Neuronal stem cell (in vitro differentiated cells): Measurements from ENCODE around the gene ARHGEF17.

Experiments
- DNase-seq: peaks from one replicate; pipeline ENCODE4 v3.0.0-alpha.2; 2013; ENCODE audit warnings: low spot score
- H2AFZ ChIP-seq: one replicate; pipeline ENCODE4 v1.6.1; 2013; ENCODE audit warnings: mild to moderate bottlenecking, low read length, inconsistent platforms
- H2AK5ac ChIP-seq: 2 replicates; pipeline ENCODE4 v1.6.1; 2013; ENCODE audit warnings: low read depth, mild to moderate bottlenecking, inconsistent platforms, low read length, moderate library complexity, mixed read lengths
- H2BK120ac ChIP-seq: 2 replicates; pipeline ENCODE4 v1.6.1; 2013; ENCODE audit warnings: low read depth, mild to moderate bottlenecking, inconsistent platforms, low read length, moderate library complexity, mixed read lengths
- H2BK12ac ChIP-seq: one replicate; pipeline ENCODE4 v1.6.1; 2013; ENCODE audit warnings: low read length, inconsistent platforms
- H2BK15ac ChIP-seq: 2 replicates; pipeline ENCODE4 v1.6.1; 2013; ENCODE audit warnings: mild to moderate bottlenecking, low read length, inconsistent platforms, mixed read lengths
- H2BK5ac ChIP-seq: one replicate; pipeline ENCODE4 v1.6.1; 2013; ENCODE audit warnings: inconsistent platforms, mild to moderate bottlenecking, low read length, moderate library complexity
- H3K14ac ChIP-seq: one replicate; pipeline ENCODE4 v1.6.1; 2013; ENCODE audit warnings: low read length, inconsistent platforms
- H3K18ac ChIP-seq: 2 replicates; pipeline ENCODE4 v1.6.1; 2013; ENCODE audit warnings: low read length, inconsistent platforms
- H3K23ac ChIP-seq: 2 replicates; pipeline ENCODE4 v1.6.1; 2013; ENCODE audit warnings: low read depth, mild to moderate bottlenecking, mixed read lengths, low read length, inconsistent platforms; ENCODE audit not compliant: poor library complexity
- H3K27ac ChIP-seq: replicated peaks from 3 replicates; pipeline ENCODE4 v1.5.1; 2013; ENCODE audit warnings: low read length, inconsistent platforms
- H3K27me3 ChIP-seq, 3 experiments: 2 replicates each; pipeline ENCODE4 v1.6.1; 2013; ENCODE audit warnings: low read length in 3 of 3, mild to moderate bottlenecking in 2 of 3, inconsistent platforms in 1 of 3, low read depth in 1 of 3, mixed read lengths in 1 of 3, moderate library complexity in 1 of 3; ENCODE audit not compliant: control insufficient read depth in 3 of 3, insufficient read depth in 3 of 3
- H3K36me3 ChIP-seq, 2 donors: replicated peaks in 1 of 2; 2 replicates each; pipeline ENCODE4 v1.6.1; 2013; ENCODE audit warnings: low read length in 2 of 2; ENCODE audit not compliant: control insufficient read depth in 2 of 2, insufficient read depth in 2 of 2
- H3K4ac ChIP-seq: 2 replicates; pipeline ENCODE4 v1.6.1; 2013; ENCODE audit warnings: inconsistent platforms, mild to moderate bottlenecking, low read length, moderate library complexity
- H3K4me1 ChIP-seq, 2 donors: 1 replicate in 1 of 2; 2 replicates in 1 of 2; pipeline ENCODE4 v1.6.1; 2013; ENCODE audit warnings: low read length in 2 of 2, low read depth in 1 of 2; ENCODE audit not compliant: control insufficient read depth in 2 of 2, insufficient read depth in 1 of 2
- H3K4me2 ChIP-seq: one replicate; pipeline ENCODE4 v1.6.1; 2013; ENCODE audit warnings: mild to moderate bottlenecking, low read length, inconsistent platforms; ENCODE audit not compliant: insufficient read depth, poor library complexity, severe bottlenecking
- H3K4me3 ChIP-seq, 2 donors: 2 replicates each; pipeline ENCODE4 v1.5.1; 2013; ENCODE audit warnings: low read length in 2 of 2, mild to moderate bottlenecking in 2 of 2, inconsistent platforms in 1 of 2, moderate library complexity in 1 of 2
- H3K79me1 ChIP-seq: one replicate; pipeline ENCODE4 v1.6.1; 2013; ENCODE audit warnings: low read depth, mild to moderate bottlenecking, inconsistent platforms, low read length, moderate library complexity
- H3K9ac ChIP-seq: one replicate; pipeline ENCODE4 v1.6.1; 2013; ENCODE audit warnings: mild to moderate bottlenecking, low read depth, low read length, inconsistent platforms; ENCODE audit not compliant: poor library complexity
- H3K9me3 ChIP-seq, 2 donors: replicated peaks in 1 of 2; 2 replicates each; pipeline versions ENCODE3 to v1.6.1; 2013; ENCODE audit warnings: low read length in 2 of 2, mild to moderate bottlenecking in 2 of 2, inconsistent platforms in 1 of 2, low read depth in 1 of 2, mixed read lengths in 1 of 2, moderate library complexity in 1 of 2; ENCODE audit not compliant: control insufficient read depth in 2 of 2, insufficient read depth in 1 of 2
- H4K8ac ChIP-seq: one replicate; pipeline ENCODE4 v1.6.1; 2013; ENCODE audit warnings: low read depth, mild to moderate bottlenecking, inconsistent platforms, low read length, moderate library complexity
- H4K91ac ChIP-seq: one replicate; pipeline ENCODE4 v1.6.1; 2013; ENCODE audit warnings: low read length, low read depth, mild to moderate bottlenecking, inconsistent platforms; ENCODE audit not compliant: poor library complexity
- WGBS, 2 donors: extraction: QIAGEN DNeasy Blood & Tissue Kit; methylation state at CpG; one replicate each; pipeline ENCODE4 v1.1.7; 2013; ENCODE audit warnings: missing lambda C conversion rate in 2 of 2, mixed read lengths in 1 of 2; ENCODE audit not compliant: insufficient read length in 2 of 2, insufficient replicate concordance in 1 of 2; ENCODE audit errors: extremely low coverage in 2 of 2; 5-methylcytosine and 5-hydroxymethylcytosine counted together

ARHGEF17 gene

DNA sequence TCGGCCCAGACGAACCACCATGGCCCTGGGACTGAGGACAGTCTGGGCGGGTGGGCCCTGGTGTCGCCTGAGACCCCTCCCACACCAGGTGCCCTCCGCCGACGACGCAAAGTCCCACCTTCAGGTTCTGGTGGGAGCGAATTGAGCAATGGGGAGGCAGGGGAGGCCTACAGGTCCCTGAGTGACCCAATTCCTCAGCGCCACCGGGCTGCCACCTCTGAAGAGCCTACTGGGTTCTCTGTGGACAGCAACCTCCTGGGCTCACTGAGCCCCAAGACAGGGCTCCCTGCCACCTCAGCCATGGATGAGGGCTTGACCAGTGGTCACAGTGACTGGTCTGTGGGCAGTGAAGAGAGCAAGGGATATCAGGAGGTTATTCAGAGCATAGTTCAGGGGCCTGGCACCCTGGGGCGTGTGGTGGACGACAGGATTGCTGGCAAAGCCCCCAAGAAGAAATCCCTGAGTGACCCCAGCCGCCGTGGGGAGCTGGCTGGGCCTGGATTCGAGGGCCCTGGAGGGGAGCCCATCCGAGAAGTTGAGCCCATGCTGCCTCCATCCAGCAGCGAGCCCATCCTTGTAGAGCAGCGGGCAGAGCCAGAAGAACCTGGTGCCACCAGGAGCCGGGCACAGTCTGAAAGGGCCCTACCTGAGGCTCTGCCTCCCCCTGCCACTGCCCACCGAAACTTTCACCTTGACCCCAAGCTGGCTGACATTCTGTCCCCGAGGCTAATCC is 2.8 kb downstream of the ARHGEF17 start:
- Histone ChIP-seq H3K18ac (peak overlapping the region; percentile 51), H3K4me2 (peak overlapping the region; percentile 21), H3K4me1 (peaks cover 46 to 65% of the 10 kb centered on the region in 2 donors), H2AK5ac (no peak overlapping the region), H4K8ac (no peak overlapping the region), H3K14ac (no peak overlapping the region), H3K9me3 (peaks cover 0 to 11% of the 10 kb centered on the region in 2 donors), H2BK120ac (no peak overlapping the region), H2BK5ac (peak overlapping the region; percentile 26), H3K27me3 (no peaks in the 10 kb centered on the region), H2AFZ (no peak overlapping the region), H3K9ac (peak overlapping the region; percentile 50), H4K91ac (no peak overlapping the region), H3K4me3 (peak overlapping the region; percentile 57 to 61), H3K23ac (peak overlapping the region; percentile 44), H3K79me1 (peaks cover 38% of the 10 kb centered on the region), H2BK15ac (no peak overlapping the region), H3K27ac (no peak overlapping the region), H2BK12ac (no peak overlapping the region), H3K36me3 (peaks cover 12 to 52% of the 10 kb centered on the region in 2 donors), H3K4ac (no peak overlapping the region)
- no peak for DNase-seq
- WGBS, 2 donors = no CpG with 5 or more reads among the region's 22 CpGs

DNA sequence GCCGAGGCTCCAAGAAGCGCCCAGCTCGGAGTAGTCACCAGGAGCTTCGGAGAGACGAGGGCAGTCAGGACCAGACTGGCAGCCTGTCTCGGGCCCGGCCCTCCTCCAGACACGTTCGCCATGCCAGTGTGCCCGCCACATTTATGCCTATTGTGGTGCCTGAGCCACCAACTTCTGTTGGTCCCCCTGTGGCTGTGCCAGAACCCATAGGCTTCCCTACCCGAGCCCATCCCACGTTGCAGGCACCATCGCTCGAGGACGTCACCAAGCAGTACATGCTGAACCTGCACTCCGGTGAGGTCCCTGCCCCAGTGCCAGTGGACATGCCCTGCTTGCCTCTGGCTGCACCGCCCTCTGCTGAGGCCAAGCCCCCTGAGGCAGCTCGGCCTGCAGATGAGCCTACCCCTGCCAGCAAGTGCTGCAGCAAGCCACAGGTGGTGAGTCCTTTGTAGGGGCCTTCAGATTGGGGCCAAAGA is 3.4 kb downstream of the ARHGEF17 start:
- no peak overlapping the region for H2BK5ac ChIP-seq
- no peak overlapping the region for H2BK120ac ChIP-seq
- H3K4me2 ChIP-seq = peak overlapping the region; percentile 59
- H2BK15ac ChIP-seq = no peak overlapping the region
- peak overlapping the region; percentile 61 for H3K14ac ChIP-seq
- H2BK12ac ChIP-seq = no peak overlapping the region
- peak overlapping the region; percentile 47 for H3K4ac ChIP-seq
- H3K27me3 ChIP-seq = no peaks in the 10 kb centered on the region
- peak overlapping the region; percentile 25 to 29 for H3K4me3 ChIP-seq
- no peak for DNase-seq
- peak overlapping the region; percentile 89 for H3K9ac ChIP-seq
- peak overlapping the region; percentile 53 for H3K23ac ChIP-seq
- peaks cover 41% of the 10 kb centered on the region for H3K79me1 ChIP-seq
- peaks cover 46 to 65% of the 10 kb centered on the region in 2 donors for H3K4me1 ChIP-seq
- no peak overlapping the region for H2AFZ ChIP-seq
- H3K27ac ChIP-seq = no peak overlapping the region
- H2AK5ac ChIP-seq = peak overlapping the region; percentile 45
- H3K9me3 ChIP-seq = peaks cover 0 to 11% of the 10 kb centered on the region in 2 donors
- H3K18ac ChIP-seq = peak overlapping the region; percentile 45
- H4K8ac ChIP-seq = no peak overlapping the region
- H4K91ac ChIP-seq = no peak overlapping the region
- WGBS, 2 donors = no CpG with 5 or more reads among the region's 18 CpGs
- peaks cover 13 to 57% of the 10 kb centered on the region in 2 donors for H3K36me3 ChIP-seq

DNA sequence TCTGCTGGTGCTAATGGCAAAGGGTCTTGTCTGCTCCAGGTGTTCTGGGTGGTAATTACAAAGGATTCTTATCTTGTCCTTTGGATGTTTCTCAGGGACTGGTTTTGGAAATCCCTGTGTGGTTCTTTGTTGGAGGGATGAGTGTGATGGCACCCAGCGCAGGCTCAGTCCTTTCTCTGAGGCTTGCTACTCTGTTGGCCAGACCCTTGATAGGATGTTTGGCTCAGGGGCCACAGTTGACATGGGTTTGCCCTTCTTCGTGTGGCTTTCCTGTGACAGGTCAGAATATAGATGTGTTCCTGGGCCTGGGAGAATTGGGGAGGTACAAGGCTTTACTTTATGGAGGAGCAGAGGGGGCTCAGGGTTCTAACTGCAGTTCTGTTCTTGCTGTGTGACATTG is 4.0 kb downstream of the ARHGEF17 start:
- no peak overlapping the region for H2BK5ac ChIP-seq
- H2BK120ac ChIP-seq = no peak overlapping the region
- no peak overlapping the region for H3K18ac ChIP-seq
- no peak overlapping the region for H3K23ac ChIP-seq
- peak overlapping the region; percentile 25 to 29 for H3K4me3 ChIP-seq
- peaks cover 0 to 11% of the 10 kb centered on the region in 2 donors for H3K9me3 ChIP-seq
- peaks cover 15 to 63% of the 10 kb centered on the region in 2 donors for H3K36me3 ChIP-seq
- H3K79me1 ChIP-seq = peaks cover 47% of the 10 kb centered on the region
- H3K4me2 ChIP-seq = peak overlapping the region; percentile 59
- H3K4me1 ChIP-seq = peaks cover 46 to 63% of the 10 kb centered on the region in 2 donors
- no peak overlapping the region for H3K4ac ChIP-seq
- no peak overlapping the region for H4K8ac ChIP-seq
- no peak overlapping the region for H3K27ac ChIP-seq
- H3K9ac ChIP-seq = no peak overlapping the region
- H2BK15ac ChIP-seq = no peak overlapping the region
- H3K27me3 ChIP-seq = no peaks in the 10 kb centered on the region
- no peak overlapping the region for H2AK5ac ChIP-seq
- no peak overlapping the region for H4K91ac ChIP-seq
- H2AFZ ChIP-seq = no peak overlapping the region
- WGBS, 2 donors = no CpG with 5 or more reads among the region's 2 CpGs
- H3K14ac ChIP-seq = no peak overlapping the region
- no peak overlapping the region for H2BK12ac ChIP-seq
- DNase-seq = no peak

- peak overlapping the region; percentile 29 to 60 for H3K4me3 ChIP-seq
- H3K14ac ChIP-seq = no peak overlapping the region
- peak overlapping the region; percentile 5 for H3K27ac ChIP-seq
- no peak overlapping the region for H3K9ac ChIP-seq
- peaks cover 0 to 11% of the 10 kb centered on the region in 2 donors for H3K9me3 ChIP-seq
- peaks cover 51% of the 10 kb centered on the region for H3K79me1 ChIP-seq
- no peak overlapping the region for H2BK120ac ChIP-seq
- H3K27me3 ChIP-seq = no peaks in the 10 kb centered on the region
- no peak for DNase-seq
- peak overlapping the region; percentile 59 for H3K4me2 ChIP-seq
- H2BK12ac ChIP-seq = no peak overlapping the region
- H3K23ac ChIP-seq = no peak overlapping the region
- no peak overlapping the region for H4K91ac ChIP-seq
- H3K4me1 ChIP-seq = peaks cover 46 to 65% of the 10 kb centered on the region in 2 donors
- peaks cover 15 to 72% of the 10 kb centered on the region in 2 donors for H3K36me3 ChIP-seq
- H2AFZ ChIP-seq = no peak overlapping the region
- no peak overlapping the region for H4K8ac ChIP-seq
- no peak overlapping the region for H2BK15ac ChIP-seq
- H3K4ac ChIP-seq = no peak overlapping the region
- H2AK5ac ChIP-seq = peak overlapping the region; percentile 74
- peak overlapping the region; percentile 79 for H2BK5ac ChIP-seq
- peak overlapping the region; percentile 19 for H3K18ac ChIP-seq
- WGBS, 2 donors = no CpG with 5 or more reads among the region's 6 CpGs
Observed at GRCh38 chr11:73312851-73313327, 4.8 kb downstream of the ARHGEF17 start.
